ENCODE measurements around the gene MYO5B. TPM values are rescaled to one million over a fixed set of nuclear protein-coding genes. Genes with fewer than 3 reads are reported as not detected.

Gene MYO5B
- total and polyA plus RNA-seq, 2 experiments from 2014 or later, result 20.3 to 41.9 TPM

DNA sequence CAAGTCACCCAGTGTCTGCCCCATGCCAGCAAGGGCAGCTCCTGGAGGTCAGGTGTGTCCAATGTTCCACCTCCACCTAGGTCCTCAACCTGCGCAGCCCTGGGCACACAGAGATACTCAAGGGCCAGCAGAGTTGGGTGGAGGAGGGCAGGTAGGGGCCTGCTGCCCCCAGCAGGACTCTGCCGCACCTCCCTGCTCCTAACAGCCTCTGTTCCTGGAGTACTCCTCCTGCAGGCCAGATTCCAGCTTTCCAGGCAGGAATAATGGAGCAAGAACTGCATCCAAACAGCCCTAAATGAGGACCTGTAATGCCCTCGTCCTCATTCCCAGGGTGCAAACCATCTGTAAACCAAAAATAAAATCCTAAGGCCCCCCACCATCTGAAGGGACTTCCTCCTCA lies 337.2 kb downstream of the MYO5B start:
- no peak overlapping the region for H3K4me3 ChIP-seq
- TF ChIP-seq, protein P1, sequence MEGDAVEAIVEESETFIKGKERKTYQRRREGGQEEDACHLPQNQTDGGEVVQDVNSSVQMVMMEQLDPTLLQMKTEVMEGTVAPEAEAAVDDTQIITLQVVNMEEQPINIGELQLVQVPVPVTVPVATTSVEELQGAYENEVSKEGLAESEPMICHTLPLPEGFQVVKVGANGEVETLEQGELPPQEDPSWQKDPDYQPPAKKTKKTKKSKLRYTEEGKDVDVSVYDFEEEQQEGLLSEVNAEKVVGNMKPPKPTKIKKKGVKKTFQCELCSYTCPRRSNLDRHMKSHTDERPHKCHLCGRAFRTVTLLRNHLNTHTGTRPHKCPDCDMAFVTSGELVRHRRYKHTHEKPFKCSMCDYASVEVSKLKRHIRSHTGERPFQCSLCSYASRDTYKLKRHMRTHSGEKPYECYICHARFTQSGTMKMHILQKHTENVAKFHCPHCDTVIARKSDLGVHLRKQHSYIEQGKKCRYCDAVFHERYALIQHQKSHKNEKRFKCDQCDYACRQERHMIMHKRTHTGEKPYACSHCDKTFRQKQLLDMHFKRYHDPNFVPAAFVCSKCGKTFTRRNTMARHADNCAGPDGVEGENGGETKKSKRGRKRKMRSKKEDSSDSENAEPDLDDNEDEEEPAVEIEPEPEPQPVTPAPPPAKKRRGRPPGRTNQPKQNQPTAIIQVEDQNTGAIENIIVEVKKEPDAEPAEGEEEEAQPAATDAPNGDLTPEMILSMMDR (IDR thresholded peaks at IDR 0.05; ENCODE audit: poor library complexity), result peak; percentile 13
- no peak for TF ChIP-seq EZH2phosphoT487 (IDR thresholded peaks at IDR 0.05; ENCODE audit: low read depth, severe bottlenecking, unreplicated experiment)
- H3K9me3 ChIP-seq (ENCODE audit: low read depth), result no peaks in the 10 kb centered on the region
- 63% methylated on average over 3 of the region's 3 CpGs for WGBS (ENCODE audit: low lambda C conversion rate, missing lambda C conversion rate)
- no peaks in the 10 kb centered on the region for H3K36me3 ChIP-seq (replicated peaks; ENCODE audit: insufficient read depth, low read depth)
- DNase-seq (ENCODE audit: low spot score), result no peak
- H3K9me2 ChIP-seq (replicated peaks; ENCODE audit: insufficient read depth), result no peaks in the 10 kb centered on the region
- H4K20me1 ChIP-seq (ENCODE audit: insufficient read depth, poor library complexity, severe bottlenecking), result no peaks in the 10 kb centered on the region
- peak overlapping the region; percentile 64 for H3K27ac ChIP-seq
- no peaks in the 10 kb centered on the region for H3K79me2 ChIP-seq
- peaks cover 14% of the 10 kb centered on the region for H3K4me1 ChIP-seq (ENCODE audit: insufficient read depth)
- no peak overlapping the region for H2AFZ ChIP-seq
- H3K27me3 ChIP-seq, result no peaks in the 10 kb centered on the region
- no peak overlapping the region for H3K4me2 ChIP-seq

DNA sequence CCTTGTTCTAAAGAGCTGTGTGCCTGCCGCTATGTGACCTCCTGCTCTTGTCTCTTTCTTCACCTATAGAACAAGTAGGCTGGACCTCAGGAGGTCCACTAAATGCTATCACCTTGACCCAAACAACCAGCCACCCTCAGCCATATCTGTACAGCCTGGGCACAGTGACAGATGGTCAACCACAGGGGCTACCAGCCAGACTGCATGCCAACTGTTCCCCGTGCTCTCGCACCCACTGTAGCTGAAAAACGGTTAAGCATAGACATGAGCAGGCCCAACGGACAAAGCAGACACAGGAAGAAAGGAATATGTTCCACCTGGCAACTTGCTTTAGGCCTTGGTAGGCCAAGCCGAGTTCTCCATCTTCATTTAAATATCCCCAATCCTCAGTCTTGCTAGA lies 338.5 kb downstream of the MYO5B start:
- H3K27ac ChIP-seq, result no peak overlapping the region
- no peak overlapping the region for H2AFZ ChIP-seq
- no peaks in the 10 kb centered on the region for H3K9me2 ChIP-seq (replicated peaks; ENCODE audit: insufficient read depth)
- no peak overlapping the region for H3K4me2 ChIP-seq
- H3K9me3 ChIP-seq (ENCODE audit: low read depth), result no peaks in the 10 kb centered on the region
- H4K20me1 ChIP-seq (ENCODE audit: insufficient read depth, poor library complexity, severe bottlenecking), result no peaks in the 10 kb centered on the region
- no peaks in the 10 kb centered on the region for H3K36me3 ChIP-seq (replicated peaks; ENCODE audit: insufficient read depth, low read depth)
- H3K4me3 ChIP-seq, result no peak overlapping the region
- TF ChIP-seq EZH2phosphoT487 (IDR thresholded peaks at IDR 0.05; ENCODE audit: low read depth, severe bottlenecking, unreplicated experiment) (no peak), EZH2 (IDR thresholded peaks at IDR 0.05; ENCODE audit: borderline replicate concordance) (no peak)
- TF ChIP-seq, protein P1 (IDR thresholded peaks at IDR 0.05; ENCODE audit: poor library complexity), result no peak
- DNase-seq (ENCODE audit: low spot score), result no peak
- no peaks in the 10 kb centered on the region for H3K27me3 ChIP-seq
- peaks cover 14% of the 10 kb centered on the region for H3K4me1 ChIP-seq (ENCODE audit: insufficient read depth)
- WGBS (ENCODE audit: low lambda C conversion rate, missing lambda C conversion rate), result 97% methylated on average over 6 of the region's 6 CpGs
- H3K79me2 ChIP-seq, result no peaks in the 10 kb centered on the region

DNA sequence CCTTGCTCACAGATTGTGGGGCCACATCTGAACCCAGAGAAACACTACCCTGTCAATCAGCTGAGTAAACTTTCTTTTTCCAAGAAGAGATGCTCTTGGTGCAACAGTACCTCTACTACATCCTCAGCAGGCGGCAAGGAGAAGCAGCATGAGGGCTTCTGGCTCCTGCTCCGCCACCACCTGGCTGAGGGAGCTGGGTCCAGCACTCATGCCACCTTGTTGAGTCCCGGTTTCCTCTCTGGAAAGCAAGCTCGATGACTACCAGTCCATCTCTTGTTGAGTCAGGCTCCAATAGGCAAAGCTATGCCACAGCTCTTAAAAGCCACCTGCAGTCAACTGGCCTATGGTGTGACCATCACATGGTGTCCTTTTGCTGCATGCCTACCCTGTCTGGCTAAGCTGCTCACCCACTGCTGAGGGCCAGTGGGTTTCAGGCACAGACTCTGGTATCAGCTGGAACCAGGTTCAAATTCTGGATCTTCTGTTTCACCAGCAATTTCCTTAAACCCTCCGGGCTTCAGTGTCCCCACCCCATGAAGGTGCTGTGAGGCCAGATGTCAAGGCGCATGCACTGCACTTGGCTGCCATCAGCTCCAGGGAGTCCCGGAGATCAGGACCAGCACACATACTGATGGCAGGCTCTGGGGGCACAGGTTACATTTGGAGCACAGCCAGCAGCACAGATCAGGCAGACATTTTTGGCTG lies 339.1 kb downstream of the MYO5B start:
- Histone ChIP-seq H3K4me3 (no peak overlapping the region), H3K4me2 (no peak overlapping the region), H2AFZ (no peak overlapping the region), H3K27ac (no peak overlapping the region), H3K9me2 (replicated peaks; ENCODE audit: insufficient read depth) (no peaks in the 10 kb centered on the region), H4K20me1 (ENCODE audit: insufficient read depth, poor library complexity, severe bottlenecking) (no peaks in the 10 kb centered on the region), H3K9me3 (ENCODE audit: low read depth) (no peaks in the 10 kb centered on the region), H3K4me1 (ENCODE audit: insufficient read depth) (peaks cover 14% of the 10 kb centered on the region), H3K27me3 (no peaks in the 10 kb centered on the region), H3K36me3 (replicated peaks; ENCODE audit: insufficient read depth, low read depth) (no peaks in the 10 kb centered on the region), H3K79me2 (no peaks in the 10 kb centered on the region)
- no peak for DNase-seq (ENCODE audit: low spot score)
- WGBS (ENCODE audit: low lambda C conversion rate, missing lambda C conversion rate), result 97% methylated on average over 7 of the region's 7 CpGs
- no peak for TF ChIP-seq EZH2phosphoT487 (IDR thresholded peaks at IDR 0.05; ENCODE audit: low read depth, severe bottlenecking, unreplicated experiment)
- TF ChIP-seq, protein P1 (IDR thresholded peaks at IDR 0.05; ENCODE audit: poor library complexity), result no peak
- TF ChIP-seq EZH2 (IDR thresholded peaks at IDR 0.05; ENCODE audit: borderline replicate concordance), result no peak

Measured in hepatocyte (in vitro differentiated cells).